Prostate gland (tissue), 2 donors: ENCODE results near the gene KCNAB1.

Source experiments
- POLR2A ChIP-seq: fragments of 450-650 bp; IDR thresholded peaks from one replicate; pipeline ENCODE4 v1.6.1; 2016; ENCODE audit warnings: antibody characterized with exemption, mild to moderate bottlenecking
- TF ChIP-seq, protein P1 (sequence below), 4 experiments: fragments of 200-600 bp in 2 of 4; fragments of 450-650 bp in 2 of 4; sonication (generic) in 2 of 4; IDR thresholded peaks; 1 replicate in 3 of 4; 2 replicates in 1 of 4; pipeline ENCODE4 v1.5.1; 2016 to 2019; ENCODE audit warnings: antibody characterized with exemption in 4 of 4, mild to moderate bottlenecking in 2 of 4, moderate library complexity in 2 of 4

DNA sequence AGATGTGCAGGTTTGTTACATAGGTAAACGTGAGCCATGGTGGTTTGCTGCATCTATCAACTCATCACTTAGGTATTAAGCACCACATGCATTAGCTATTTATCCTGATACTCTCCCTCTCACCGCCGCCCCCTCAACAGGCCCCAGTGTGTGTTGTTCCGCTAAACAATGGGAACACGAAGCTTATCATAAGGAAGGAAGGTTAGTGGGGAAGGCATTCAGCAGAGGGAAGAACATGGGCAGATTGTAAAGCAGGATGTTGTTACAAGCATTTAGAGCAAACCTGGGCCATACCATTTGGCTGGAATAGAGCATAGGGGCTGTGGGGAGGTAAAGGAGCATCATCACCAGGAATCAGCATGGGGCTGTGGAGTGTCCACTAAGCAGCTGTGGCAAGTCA, 322.7 kb downstream of the KCNAB1 start:
- TF ChIP-seq, protein P1, sequence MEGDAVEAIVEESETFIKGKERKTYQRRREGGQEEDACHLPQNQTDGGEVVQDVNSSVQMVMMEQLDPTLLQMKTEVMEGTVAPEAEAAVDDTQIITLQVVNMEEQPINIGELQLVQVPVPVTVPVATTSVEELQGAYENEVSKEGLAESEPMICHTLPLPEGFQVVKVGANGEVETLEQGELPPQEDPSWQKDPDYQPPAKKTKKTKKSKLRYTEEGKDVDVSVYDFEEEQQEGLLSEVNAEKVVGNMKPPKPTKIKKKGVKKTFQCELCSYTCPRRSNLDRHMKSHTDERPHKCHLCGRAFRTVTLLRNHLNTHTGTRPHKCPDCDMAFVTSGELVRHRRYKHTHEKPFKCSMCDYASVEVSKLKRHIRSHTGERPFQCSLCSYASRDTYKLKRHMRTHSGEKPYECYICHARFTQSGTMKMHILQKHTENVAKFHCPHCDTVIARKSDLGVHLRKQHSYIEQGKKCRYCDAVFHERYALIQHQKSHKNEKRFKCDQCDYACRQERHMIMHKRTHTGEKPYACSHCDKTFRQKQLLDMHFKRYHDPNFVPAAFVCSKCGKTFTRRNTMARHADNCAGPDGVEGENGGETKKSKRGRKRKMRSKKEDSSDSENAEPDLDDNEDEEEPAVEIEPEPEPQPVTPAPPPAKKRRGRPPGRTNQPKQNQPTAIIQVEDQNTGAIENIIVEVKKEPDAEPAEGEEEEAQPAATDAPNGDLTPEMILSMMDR (IDR thresholded peaks at IDR 0.05), result no peak
- TF ChIP-seq POLR2A, result no peak
